Measurements from ENCODE around the gene ZNF174. TPM values are rescaled to one million over a fixed set of nuclear protein-coding genes. Genes with fewer than 3 reads are reported as not detected.
A peak's percentile ranks its signal among the peaks of the same experiment; 100 is the strongest.

The ZNF174 gene
- polyA plus RNA-seq, 4 donors: 3.0 to 11.5 (median 4.7) TPM

GRCh38 chr16:3454631-3455147 is 53.7 kb downstream of the ZNF174 start:
- DNase-seq (no peak), FAIRE-seq (no peak)
- peaks cover 0 to 7% (median 0%) of the 10 kb centered on the region in 3 donors for H3K36me3 ChIP-seq (ENCODE audit: control insufficient read depth in 3 of 3, insufficient read depth in 2 of 3, low read depth in 1 of 3, low read length in 3 of 3)
- 82 to 87% (median 84%) methylated on average over 10 of the region's 10 CpGs for WGBS, 3 donors
- H3K27me3 ChIP-seq (ENCODE audit: control insufficient read depth in 3 of 3, insufficient read depth in 3 of 3, low read length in 3 of 3): no peaks in the 10 kb centered on the region
- H3K9me3 ChIP-seq (ENCODE audit: control insufficient read depth in 2 of 2, insufficient read depth in 1 of 2, low read depth in 1 of 2, low read length in 1 of 2): peaks cover 0 to under 1% of the 10 kb centered on the region in 2 donors
- peaks cover 0 to 13% (median 13%) of the 10 kb centered on the region in 3 donors for H3K4me1 ChIP-seq (ENCODE audit: control insufficient read depth in 3 of 3, insufficient read depth in 2 of 3, low read depth in 1 of 3, low read length in 2 of 3)
- H3K27ac ChIP-seq (ENCODE audit: low read depth in 1 of 3, low read length in 2 of 3): no peak overlapping the region
- no peak overlapping the region for H3K4me3 ChIP-seq (ENCODE audit: low read depth in 1 of 3, low read length in 3 of 3)

GRCh38 chr16:3457434-3458252 is 56.6 kb downstream of the ZNF174 start:
- DNase-seq (peak; percentile 90 to 97), FAIRE-seq (no peak)
- peak overlapping the region; percentile 95 to 99 (median 97) for H3K27ac ChIP-seq (ENCODE audit: low read depth in 1 of 3, low read length in 2 of 3)
- H3K4me1 ChIP-seq (ENCODE audit: control insufficient read depth in 3 of 3, insufficient read depth in 2 of 3, low read depth in 1 of 3, low read length in 2 of 3): peaks cover 0 to 36% (median 21%) of the 10 kb centered on the region in 3 donors
- 1% methylated on average over 62 to 83 of the region's 83 CpGs for WGBS, 3 donors
- no peaks in the 10 kb centered on the region for H3K27me3 ChIP-seq (ENCODE audit: control insufficient read depth in 3 of 3, insufficient read depth in 3 of 3, low read length in 3 of 3)
- no peaks in the 10 kb centered on the region for H3K36me3 ChIP-seq (ENCODE audit: control insufficient read depth in 3 of 3, insufficient read depth in 2 of 3, low read depth in 1 of 3, low read length in 3 of 3)
- peak overlapping the region; percentile 62 to 95 (median 91) for H3K4me3 ChIP-seq (ENCODE audit: low read depth in 1 of 3, low read length in 3 of 3)
- no peaks in the 10 kb centered on the region for H3K9me3 ChIP-seq (ENCODE audit: control insufficient read depth in 2 of 2, insufficient read depth in 1 of 2, low read depth in 1 of 2, low read length in 1 of 2)

- H3K9me3 ChIP-seq (ENCODE audit: control insufficient read depth in 2 of 2, insufficient read depth in 1 of 2, low read depth in 1 of 2, low read length in 1 of 2): no peaks in the 10 kb centered on the region
- H3K27ac ChIP-seq (ENCODE audit: low read depth in 1 of 3, low read length in 2 of 3): peak overlapping the region; percentile 95 to 99 (median 97)
- no peak for FAIRE-seq
- DNase-seq: peak in 1 of 2 donors; percentile 58
- peak overlapping the region; percentile 79 to 95 (median 91) for H3K4me3 ChIP-seq (ENCODE audit: low read depth in 1 of 3, low read length in 3 of 3)
- 0% methylated on average over 36 to 47 of the region's 47 CpGs for WGBS, 3 donors
- H3K27me3 ChIP-seq (ENCODE audit: control insufficient read depth in 3 of 3, insufficient read depth in 3 of 3, low read length in 3 of 3): no peaks in the 10 kb centered on the region
- no peaks in the 10 kb centered on the region for H3K36me3 ChIP-seq (ENCODE audit: control insufficient read depth in 3 of 3, insufficient read depth in 2 of 3, low read depth in 1 of 3, low read length in 3 of 3)
- H3K4me1 ChIP-seq (ENCODE audit: control insufficient read depth in 3 of 3, insufficient read depth in 2 of 3, low read depth in 1 of 3, low read length in 2 of 3): peaks cover 0 to 36% (median 21%) of the 10 kb centered on the region in 3 donors
These were observed 57.4 kb downstream of the ZNF174 start for GRCh38 chr16:3458278-3458851.

DNA sequence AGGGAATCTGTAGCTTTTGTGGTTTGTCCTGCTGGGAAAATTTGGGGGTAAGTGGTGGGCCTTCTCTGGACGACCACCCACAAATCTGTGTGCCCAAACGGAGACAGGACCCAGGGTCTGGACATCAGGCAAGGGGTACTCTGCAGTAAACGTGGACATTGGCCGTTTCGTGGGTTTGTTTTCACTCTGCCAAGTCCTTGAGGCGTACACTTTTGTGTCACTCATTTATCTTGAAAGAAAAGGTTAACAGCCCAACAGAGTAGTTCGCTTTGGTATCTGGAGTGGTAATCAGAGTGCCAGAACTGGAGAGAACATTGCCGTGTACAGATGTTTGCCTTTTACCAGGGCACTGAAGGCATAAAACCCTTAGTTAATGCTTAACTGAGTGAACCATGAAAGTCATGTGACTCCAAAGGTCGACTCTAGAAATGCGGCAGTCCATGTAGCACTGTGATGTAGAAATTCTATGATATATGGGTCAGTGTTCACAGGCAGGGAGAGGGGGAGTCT is 57.9 kb downstream of the ZNF174 start:
- Histone ChIP-seq H3K4me1 (ENCODE audit: control insufficient read depth in 3 of 3, insufficient read depth in 2 of 3, low read depth in 1 of 3, low read length in 2 of 3) (peaks cover 0 to 36% (median 21%) of the 10 kb centered on the region in 3 donors), H3K27me3 (ENCODE audit: control insufficient read depth in 3 of 3, insufficient read depth in 3 of 3, low read length in 3 of 3) (no peaks in the 10 kb centered on the region), H3K9me3 (ENCODE audit: control insufficient read depth in 2 of 2, insufficient read depth in 1 of 2, low read depth in 1 of 2, low read length in 1 of 2) (no peaks in the 10 kb centered on the region), H3K27ac (ENCODE audit: low read depth in 1 of 3, low read length in 2 of 3) (peak overlapping the region; percentile 95 to 99 (median 97)), H3K36me3 (ENCODE audit: control insufficient read depth in 3 of 3, insufficient read depth in 2 of 3, low read depth in 1 of 3, low read length in 3 of 3) (no peaks in the 10 kb centered on the region), H3K4me3 (ENCODE audit: low read depth in 1 of 3, low read length in 3 of 3) (peak overlapping the region; percentile 79 to 95 (median 91))
- FAIRE-seq (no peak), DNase-seq (peak; percentile 94 to 97)
- WGBS, 3 donors: 1 to 4% (median 2%) methylated on average over 10 of the region's 10 CpGs

Other genes starting within 250 kb of the ZNF174 start
- not detected for gene OR1F1, start 213.0 kb upstream of the ZNF174 start, polyA plus RNA-seq
- 10 to 100 TPM in 1 of 4 donors, 1 to 10 TPM in 3; 3.8 to 10.1 (median 4.8) TPM for gene ZNF200, start 166.1 kb upstream of the ZNF174 start, polyA plus RNA-seq
- under 1 TPM in 2 of 4 donors, not detected in 2; 0.49 to 0.58 TPM for gene MEFV, start 144.6 kb upstream of the ZNF174 start, polyA plus RNA-seq
- 10 to 100 TPM; 11.0 to 45.3 (median 14.2) TPM for gene ZNF263, start 117.7 kb upstream of the ZNF174 start, polyA plus RNA-seq
- gene TIGD7, start 95.8 kb upstream of the ZNF174 start, polyA plus RNA-seq: 10 to 100 TPM in 1 of 4 donors, 1 to 10 TPM in 2, under 1 TPM in 1; 0.89 to 10.2 (median 1.9) TPM
- 10 to 100 TPM; 12.2 to 41.7 (median 17.0) TPM for gene ZNF75A, start 95.7 kb upstream of the ZNF174 start, polyA plus RNA-seq
- gene OR2C1, start 45.3 kb upstream of the ZNF174 start, polyA plus RNA-seq: under 1 TPM in 2 of 4 donors, not detected in 2; 0.04 to 0.13 TPM
- 10 to 100 TPM in 3 of 4 donors, 1 to 10 TPM in 1; 7.2 to 15.2 (median 11.9) TPM for gene ZSCAN32, start 211 bp upstream of the ZNF174 start, polyA plus RNA-seq
- 1 to 10 TPM in 1 of 4 donors, under 1 TPM in 3; 0.45 to 3.8 (median 0.88) TPM for gene ZNF597, start 42.3 kb downstream of the ZNF174 start, polyA plus RNA-seq
- 100 to 1,000 TPM in 1 of 4 donors, 10 to 100 TPM in 3; 51.2 to 102 (median 70.4) TPM for gene NAA60, start 42.5 kb downstream of the ZNF174 start, polyA plus RNA-seq
- gene C16orf90, start 94.3 kb downstream of the ZNF174 start, polyA plus RNA-seq: under 1 TPM in 1 of 4 donors, not detected in 3; 0.09 TPM
- gene CLUAP1, start 99.8 kb downstream of the ZNF174 start, polyA plus RNA-seq: 10 to 100 TPM in 2 of 4 donors, 1 to 10 TPM in 2; 3.6 to 21.9 (median 7.6) TPM
- 1 to 10 TPM in 2 of 4 donors, under 1 TPM in 2; 0.67 to 1.9 (median 0.95) TPM for gene NLRC3, start 176.2 kb downstream of the ZNF174 start, polyA plus RNA-seq
- gene SLX4, start 210.4 kb downstream of the ZNF174 start, polyA plus RNA-seq: 1 to 10 TPM; 1.1 to 6.0 (median 2.7) TPM